ENCODE data around the gene GP5.

DNA sequence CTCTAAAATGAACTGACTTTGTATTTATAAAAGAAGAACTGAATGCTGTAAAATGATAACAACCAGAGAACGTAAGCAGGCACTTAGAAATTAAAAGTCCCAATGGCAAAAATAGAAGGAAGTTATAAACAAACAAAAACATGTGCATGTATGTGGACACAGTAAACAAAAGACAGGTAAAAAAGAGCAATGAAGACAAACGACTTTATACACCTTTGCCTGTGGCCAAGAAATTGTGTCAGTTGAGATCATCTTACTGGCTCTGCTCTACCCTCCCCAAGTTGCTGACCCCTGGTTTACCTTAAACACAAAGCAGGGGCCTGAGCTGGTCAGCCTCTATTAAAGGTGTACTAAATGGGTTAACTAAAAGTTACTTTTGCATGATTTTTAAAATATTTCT is 41.7 kb upstream of the GP5 start:
- TF ChIP-seq CTCF (IDR thresholded peaks at IDR 0.05) (no peak), POLR2A (IDR thresholded peaks at IDR 0.05) (no peak)

Data from prostate gland (tissue), 2 donors.